Sigmoid colon (tissue), 7 donors: ENCODE results near the gene CWC15. TPM values are rescaled to one million over a fixed set of nuclear protein-coding genes. Genes with fewer than 3 reads are reported as not detected.

Experiments
- DNase-seq: peaks from one replicate; pipeline ENCODE4 v3.0.0-alpha.2; 2019
- H3K27ac ChIP-seq, 4 donors: fragments of 200-600 bp; sonication (generic); one replicate each; pipeline ENCODE4 v1.5.1; 2016 to 2019; ENCODE audit warnings: mild to moderate bottlenecking in 1 of 4
- H3K27me3 ChIP-seq, 3 donors: fragments of 200-600 bp; sonication (generic); one replicate each; pipeline ENCODE4 v1.5.1; 2019; ENCODE audit warnings: mild to moderate bottlenecking in 1 of 3
- H3K36me3 ChIP-seq, 4 donors: fragments of 200-600 bp; sonication (generic); one replicate each; pipeline ENCODE4 v1.5.1; 2016 to 2019
- H3K4me1 ChIP-seq, 4 donors: fragments of 200-600 bp; sonication (generic); one replicate each; pipeline ENCODE4 v1.5.1; 2017 to 2019
- H3K4me3 ChIP-seq, 4 donors: fragments of 200-600 bp; sonication (generic); one replicate each; pipeline ENCODE4 v1.5.1; 2017 to 2019; ENCODE audit warnings: mild to moderate bottlenecking in 2 of 4, moderate library complexity in 1 of 4
- H3K9me3 ChIP-seq, 4 donors: fragments of 200-600 bp in 3 of 4; sonication (generic) in 3 of 4; one replicate each; pipeline versions ENCODE4 v1.5.1 to v1.6.1; 2013 to 2019
- CTCF ChIP-seq, 4 experiments: fragments of 450-650 bp in 3 of 4; fragments of 200-600 bp in 1 of 4; IDR thresholded peaks; one replicate each; pipeline ENCODE4 v1.5.1; 2016 to 2019; ENCODE audit warnings: antibody characterized with exemption in 4 of 4, mild to moderate bottlenecking in 3 of 4, moderate library complexity in 2 of 4
- EP300 ChIP-seq, 4 donors: sonication (generic); formaldehyde crosslinking; IDR thresholded peaks; one replicate each; pipeline ENCODE4 v1.6.1; 2017; ENCODE audit warnings: antibody characterized with exemption in 4 of 4
- POLR2A ChIP-seq, 2 donors: fragments of 450-650 bp; IDR thresholded peaks; one replicate each; pipeline ENCODE4 v1.6.1; 2016; ENCODE audit warnings: antibody characterized with exemption in 2 of 2, mild to moderate bottlenecking in 2 of 2, moderate library complexity in 2 of 2
- POLR2AphosphoS5 ChIP-seq, 4 donors: sonication (generic); formaldehyde crosslinking; IDR thresholded peaks; one replicate each; pipeline ENCODE4 v1.6.1; 2017; ENCODE audit warnings: antibody characterized with exemption in 4 of 4
- WGBS, 2 donors: extraction: QIAGEN DNeasy Blood & Tissue Kit; methylation state at CpG; one replicate each; pipeline ENCODE4 v1.1.7; 2013; 5-methylcytosine and 5-hydroxymethylcytosine counted together
- intact Hi-C: fragments of 100-400 bp; cut with DNase I; formaldehyde crosslinking; loops from one replicate; pipeline ENCODE4 v1.15.1; 2023
- polyA plus RNA-seq, 3 donors: library from polyadenylated mRNA; stranded (reverse); fragments of 200-250 nt; gene quantifications; one replicate each; pipeline ENCODE4 v1.2.3, GENCODE V29; 2013
- total RNA-seq, 4 donors: library from RNA; depleted of rRNA; stranded (reverse); fragments of >200 nt; gene quantifications; one replicate each; pipeline ENCODE4 v1.1.0, GENCODE V29; 2016
- donor health status: healthy with polysubstance abuse.
- donor health status: Bipolar disorder and iron deficiency.
- donor health status: healthy.

Gene CWC15
- total and polyA plus RNA-seq, 7 donors: 39.8 to 69.9 (median 48.3) TPM

GRCh38 chr11:94939346-94939745 is 34.0 kb downstream of the CWC15 start:
- Histone ChIP-seq H3K9me3 (no peaks in the 10 kb centered on the region), H3K4me3 (no peak overlapping the region), H3K27me3 (no peaks in the 10 kb centered on the region), H3K4me1 (peaks cover 0 to 5% (median 0%) of the 10 kb centered on the region in 4 donors), H3K27ac (peak overlapping the region in 1 of 4 donors; percentile 65), H3K36me3 (no peaks in the 10 kb centered on the region)
- WGBS, 2 donors: 84 to 89% methylated on average over 2 of the region's 2 CpGs
- no peak for DNase-seq
- intact Hi-C loops: no loop called here
- TF ChIP-seq CTCF (IDR thresholded peaks at IDR 0.05) (no peak), EP300 (IDR thresholded peaks at IDR 0.05) (no peak), POLR2AphosphoS5 (IDR thresholded peaks at IDR 0.05) (no peak), POLR2A (IDR thresholded peaks at IDR 0.05) (no peak)

- Histone ChIP-seq H3K36me3 (no peaks in the 10 kb centered on the region), H3K4me3 (no peak overlapping the region), H3K27me3 (no peaks in the 10 kb centered on the region), H3K4me1 (peaks cover 0 to 10% (median 2%) of the 10 kb centered on the region in 4 donors), H3K27ac (peak overlapping the region in 3 of 4 donors; percentile 11 to 65 (median 24)), H3K9me3 (no peaks in the 10 kb centered on the region)
- WGBS, 2 donors: 47 to 60% methylated on average over 9 of the region's 9 CpGs
- DNase-seq: peak; percentile 90
- TF ChIP-seq POLR2AphosphoS5 (IDR thresholded peaks at IDR 0.05) (peak in 1 of 4 donors; percentile 13), POLR2A (IDR thresholded peaks at IDR 0.05) (no peak)
- intact Hi-C loops: no loop called here
Measured at GRCh38 chr11:94938095-94939055, 35.0 kb downstream of the CWC15 start.

GRCh38 chr11:94934846-94935245 is 38.5 kb downstream of the CWC15 start:
- 62 to 82% methylated on average over 3 of the region's 3 CpGs for WGBS, 2 donors
- Histone ChIP-seq H3K4me1 (peaks cover 0 to 20% (median 9%) of the 10 kb centered on the region in 4 donors), H3K9me3 (no peaks in the 10 kb centered on the region), H3K27ac (peak overlapping the region in 1 of 4 donors; percentile 61), H3K36me3 (no peaks in the 10 kb centered on the region), H3K4me3 (no peak overlapping the region), H3K27me3 (no peaks in the 10 kb centered on the region)
- intact Hi-C loops: no loop called here
- no peak for DNase-seq
- no peak for TF ChIP-seq POLR2AphosphoS5 (IDR thresholded peaks at IDR 0.05)

GRCh38 chr11:94934362-94934761 is 39.0 kb downstream of the CWC15 start:
- no peak for DNase-seq
- Histone ChIP-seq H3K4me1 (peaks cover 0 to 20% (median 9%) of the 10 kb centered on the region in 4 donors), H3K27me3 (no peaks in the 10 kb centered on the region), H3K36me3 (no peaks in the 10 kb centered on the region), H3K4me3 (no peak overlapping the region), H3K27ac (peak overlapping the region in 3 of 4 donors; percentile 33 to 61 (median 44)), H3K9me3 (no peaks in the 10 kb centered on the region)
- intact Hi-C loops: no loop called here
- TF ChIP-seq CTCF (IDR thresholded peaks at IDR 0.05) (no peak), POLR2AphosphoS5 (IDR thresholded peaks at IDR 0.05) (no peak), POLR2A (IDR thresholded peaks at IDR 0.05) (no peak), EP300 (IDR thresholded peaks at IDR 0.05) (no peak)
- 60 to 71% methylated on average over 4 of the region's 4 CpGs for WGBS, 2 donors

GRCh38 chr11:94933223-94934130 is 39.9 kb downstream of the CWC15 start:
- TF ChIP-seq POLR2A (IDR thresholded peaks at IDR 0.05) (no peak), CTCF (IDR thresholded peaks at IDR 0.05) (no peak), POLR2AphosphoS5 (IDR thresholded peaks at IDR 0.05) (peak in 1 of 4 donors; percentile 19), EP300 (IDR thresholded peaks at IDR 0.05) (no peak)
- Histone ChIP-seq H3K4me1 (peaks cover 0 to 19% (median 9%) of the 10 kb centered on the region in 4 donors), H3K36me3 (no peaks in the 10 kb centered on the region), H3K4me3 (no peak overlapping the region), H3K27ac (peak overlapping the region in 3 of 4 donors; percentile 28 to 61 (median 44)), H3K9me3 (no peaks in the 10 kb centered on the region), H3K27me3 (no peaks in the 10 kb centered on the region)
- WGBS, 2 donors: 54 to 65% methylated on average over 5 of the region's 5 CpGs
- intact Hi-C loops: no loop called here
- peak; percentile 79 for DNase-seq
